ENCODE data around the gene DSC1. TPM values are rescaled to one million over a fixed set of nuclear protein-coding genes. Genes with fewer than 3 reads are reported as not detected.

Gene DSC1
- total RNA-seq, 1 experiment from 2014 or later = not detected

- Histone ChIP-seq H3K36me3 (ENCODE audit: control insufficient read depth in 1 of 2, insufficient read depth in 2 of 2, low read length in 2 of 2) (no peaks in the 10 kb centered on the region), H3K27ac (ENCODE audit: low read depth, low read length) (no peak overlapping the region), H3K9ac (ENCODE audit: low read length) (no peak overlapping the region), H4K20me1 (ENCODE audit: insufficient read depth) (no peaks in the 10 kb centered on the region), H2AFZ (ENCODE audit: low read depth, low read length, poor library complexity, severe bottlenecking) (no peak overlapping the region), H3K79me2 (ENCODE audit: insufficient read depth, low read length) (no peaks in the 10 kb centered on the region), H3K9me2 (ENCODE audit: insufficient read depth) (no peaks in the 10 kb centered on the region), H3K4me2 (ENCODE audit: low read length) (no peak overlapping the region), H3K4me3 (replicated peaks in 1 of 2; ENCODE audit: low read depth in 1 of 2, low read length in 2 of 2) (no peak overlapping the region), H3K27me3 (ENCODE audit: insufficient read depth, low read length) (no peaks in the 10 kb centered on the region), H3K9me3 (ENCODE audit: control insufficient read depth in 1 of 2, insufficient read depth in 1 of 2, low read depth in 1 of 2, low read length in 2 of 2) (no peaks in the 10 kb centered on the region), H3K4me1 (ENCODE audit: control insufficient read depth in 1 of 2, insufficient read depth in 2 of 2, low read length in 2 of 2) (peaks cover 17 to 32% of the 10 kb centered on the region in 2 experiments)
- ATAC-seq (no peak), DNase-seq (ENCODE audit: low read depth, low spot score) (no peak)
- no TSS peak for BruUV-seq (replicated peaks)
- intact Hi-C loops (cut with micrococcal nuclease) = loop anchor here (5.0 to 10.0 kb wide), 3 partner anchors 103 to 200 kb away; partner anchors contain the start of gene DSC2
- ChIA-PET POLR2A (no interaction called here), CTCF (no interaction called here), RAD21 (ENCODE audit: low non-redundant PET in 1 of 2, low total read pairs in 2 of 2, uncharacterized antibody in 2 of 2, unreplicated experiment in 2 of 2) (no interaction called here)
- TF ChIP-seq ZNF274 (IDR thresholded peaks at IDR 0.05; ENCODE audit: low read depth, low read length) (no peak), EGR1 (IDR thresholded peaks at IDR 0.05; ENCODE audit: low read depth) (no peak), POLR2AphosphoS5 (IDR thresholded peaks at IDR 0.05; ENCODE audit: low read depth, low read length) (no peak), ZBTB33 (IDR thresholded peaks at IDR 0.05; ENCODE audit: extremely low read depth, insufficient replicate concordance, low read length) (no peak), SRF (IDR thresholded peaks at IDR 0.05; ENCODE audit: low read depth) (no peak), CEBPB (IDR thresholded peaks at IDR 0.05; ENCODE audit: low read depth) (no peak), SIN3A (IDR thresholded peaks at IDR 0.05; ENCODE audit: low read depth) (no peak), JUND (IDR thresholded peaks at IDR 0.05) (no peak), TCF7L2 (IDR thresholded peaks at IDR 0.05; ENCODE audit: borderline replicate concordance, extremely low read depth, insufficient read depth, insufficient read length) (no peak), ZFX (IDR thresholded peaks at IDR 0.05) (no peak), SP1 (IDR thresholded peaks at IDR 0.05; ENCODE audit: low read depth) (no peak), ATF3 (IDR thresholded peaks at IDR 0.05) (no peak), RAD21 (IDR thresholded peaks at IDR 0.05; ENCODE audit: low read depth) (no peak), EZH2phosphoT487 (IDR thresholded peaks at IDR 0.05; ENCODE audit: borderline replicate concordance) (no peak), FOSL1 (IDR thresholded peaks at IDR 0.05; ENCODE audit: low read depth) (no peak)
These were observed 42.6 kb upstream of the DSC1 start for GRCh38 chr18:31205273-31205672.

All from HCT116 (cell line).